ENCODE measurements around the gene NAPSA. TPM values are rescaled to one million over a fixed set of nuclear protein-coding genes. Genes with fewer than 3 reads are reported as not detected.
"Not testable (repeated sequence)": the region's sequence is repeated elsewhere in the genome, so short reads cannot be mapped to it uniquely, and the experiment has no call there.

NAPSA gene
- total and polyA plus RNA-seq, 7 donors = 0.55 to 2.4 (median 0.95) TPM; not detected in 2

GRCh38 chr19:50344661-50345318 is 20.6 kb downstream of the NAPSA start:
- H3K4me3 ChIP-seq = no peak overlapping the region
- WGBS, 2 donors = 59 to 60% methylated on average over 8 of the region's 8 CpGs
- no peak for TF ChIP-seq EP300 (IDR thresholded peaks at IDR 0.05)
- TF ChIP-seq, protein P1, sequence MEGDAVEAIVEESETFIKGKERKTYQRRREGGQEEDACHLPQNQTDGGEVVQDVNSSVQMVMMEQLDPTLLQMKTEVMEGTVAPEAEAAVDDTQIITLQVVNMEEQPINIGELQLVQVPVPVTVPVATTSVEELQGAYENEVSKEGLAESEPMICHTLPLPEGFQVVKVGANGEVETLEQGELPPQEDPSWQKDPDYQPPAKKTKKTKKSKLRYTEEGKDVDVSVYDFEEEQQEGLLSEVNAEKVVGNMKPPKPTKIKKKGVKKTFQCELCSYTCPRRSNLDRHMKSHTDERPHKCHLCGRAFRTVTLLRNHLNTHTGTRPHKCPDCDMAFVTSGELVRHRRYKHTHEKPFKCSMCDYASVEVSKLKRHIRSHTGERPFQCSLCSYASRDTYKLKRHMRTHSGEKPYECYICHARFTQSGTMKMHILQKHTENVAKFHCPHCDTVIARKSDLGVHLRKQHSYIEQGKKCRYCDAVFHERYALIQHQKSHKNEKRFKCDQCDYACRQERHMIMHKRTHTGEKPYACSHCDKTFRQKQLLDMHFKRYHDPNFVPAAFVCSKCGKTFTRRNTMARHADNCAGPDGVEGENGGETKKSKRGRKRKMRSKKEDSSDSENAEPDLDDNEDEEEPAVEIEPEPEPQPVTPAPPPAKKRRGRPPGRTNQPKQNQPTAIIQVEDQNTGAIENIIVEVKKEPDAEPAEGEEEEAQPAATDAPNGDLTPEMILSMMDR (IDR thresholded peaks at IDR 0.05) = no peak
- TF ChIP-seq POLR2A (IDR thresholded peaks at IDR 0.05) = no peak
- TF ChIP-seq POLR2AphosphoS5 (IDR thresholded peaks at IDR 0.05) = no peak
- intact Hi-C loops (cut with DNase I) = no loop called here
- H3K27ac ChIP-seq = no peak overlapping the region
- no peaks in the 10 kb centered on the region for H3K36me3 ChIP-seq
- no peaks in the 10 kb centered on the region for H3K4me1 ChIP-seq
- no peak for DNase-seq
- H3K27me3 ChIP-seq = no peaks in the 10 kb centered on the region
- peaks cover 0 to 5% (median 2%) of the 10 kb centered on the region in 4 donors for H3K9me3 ChIP-seq

- TF ChIP-seq POLR2AphosphoS5 (IDR thresholded peaks at IDR 0.05) = no peak
- TF ChIP-seq POLR2A (IDR thresholded peaks at IDR 0.05) = no peak
- TF ChIP-seq, protein P1 (IDR thresholded peaks at IDR 0.05) = no peak
- TF ChIP-seq EP300 (IDR thresholded peaks at IDR 0.05) = no peak
- Histone ChIP-seq H3K27ac (no peak overlapping the region), H3K4me1 (no peaks in the 10 kb centered on the region), H3K4me3 (no peak overlapping the region), H3K27me3 (no peaks in the 10 kb centered on the region), H3K9me3 (peaks cover 0 to 5% (median 2%) of the 10 kb centered on the region in 4 donors), H3K36me3 (no peaks in the 10 kb centered on the region)
- DNase-seq = no peak
- intact Hi-C loops (cut with DNase I) = no loop called here
- WGBS, 2 donors = 72 to 88% methylated on average over 3 of the region's 3 CpGs
Measured at GRCh38 chr19:50341091-50341564, 24.3 kb downstream of the NAPSA start.

DNA sequence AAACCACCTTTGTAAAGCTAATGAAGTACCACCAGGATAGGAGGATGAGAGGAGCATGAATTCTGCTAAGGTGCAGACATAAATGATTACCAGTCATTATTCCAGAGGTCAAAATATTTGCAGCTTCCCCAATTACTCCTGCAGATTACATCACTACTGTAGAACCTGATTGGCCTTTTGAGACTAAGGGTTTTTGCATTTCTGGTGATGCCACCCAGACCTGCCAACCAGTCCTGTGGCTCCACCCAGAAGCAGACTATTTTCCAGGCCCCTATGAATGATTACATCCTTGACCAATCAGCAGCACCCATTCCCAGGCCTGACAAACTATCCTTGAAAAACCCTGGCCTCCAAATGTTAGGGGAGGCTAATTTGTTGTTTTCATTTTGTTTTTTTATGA is 25.1 kb downstream of the NAPSA start:
- TF ChIP-seq, protein P1 (IDR thresholded peaks at IDR 0.05) = no peak
- no peak for TF ChIP-seq EP300 (IDR thresholded peaks at IDR 0.05)
- no peak for TF ChIP-seq POLR2AphosphoS5 (IDR thresholded peaks at IDR 0.05)
- no peak for TF ChIP-seq POLR2A (IDR thresholded peaks at IDR 0.05)

DNA sequence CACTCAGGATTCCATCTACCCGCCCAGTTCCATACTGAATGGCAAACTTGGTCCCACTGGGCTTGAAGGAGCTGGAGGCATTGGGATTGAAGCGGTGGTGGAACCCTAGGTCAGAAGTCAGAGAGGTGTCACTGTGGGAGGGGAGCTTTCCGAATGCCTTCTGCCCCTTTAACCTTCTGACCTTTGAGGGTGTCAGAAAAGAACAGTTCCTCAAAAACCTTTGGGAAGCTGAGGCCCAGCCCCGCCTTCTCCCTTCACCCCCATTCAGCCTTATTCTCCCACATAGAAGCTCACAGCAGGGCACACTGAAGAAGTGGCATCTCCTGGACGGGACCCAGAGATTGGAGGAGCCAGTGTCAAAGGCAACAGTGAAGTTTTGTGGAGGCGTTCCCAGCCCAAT is 28.4 kb downstream of the NAPSA start:
- Histone ChIP-seq H3K4me1 (peaks cover 0 to 15% (median 14%) of the 10 kb centered on the region in 4 donors), H3K27me3 (peaks cover 14 to 32% (median 31%) of the 10 kb centered on the region in 3 donors)
- H3K4me3 ChIP-seq; DNase-seq; intact Hi-C loops (cut with DNase I); H3K27ac ChIP-seq; H3K36me3 ChIP-seq; H3K9me3 ChIP-seq: not testable (repeated sequence)
- WGBS, 2 donors = 89 to 92% methylated on average over 6 of the region's 6 CpGs

More for the DNA sequence above, 25.1 kb downstream of the NAPSA start:
- Histone ChIP-seq H3K27me3 (no peaks in the 10 kb centered on the region), H3K36me3 (no peaks in the 10 kb centered on the region), H3K4me3 (no peak overlapping the region), H3K27ac (no peak overlapping the region), H3K9me3 (peaks cover 0 to 3% (median under 1%) of the 10 kb centered on the region in 4 donors), H3K4me1 (no peaks in the 10 kb centered on the region)
- intact Hi-C loops (cut with DNase I) = no loop called here
- no peak for DNase-seq

DNA sequence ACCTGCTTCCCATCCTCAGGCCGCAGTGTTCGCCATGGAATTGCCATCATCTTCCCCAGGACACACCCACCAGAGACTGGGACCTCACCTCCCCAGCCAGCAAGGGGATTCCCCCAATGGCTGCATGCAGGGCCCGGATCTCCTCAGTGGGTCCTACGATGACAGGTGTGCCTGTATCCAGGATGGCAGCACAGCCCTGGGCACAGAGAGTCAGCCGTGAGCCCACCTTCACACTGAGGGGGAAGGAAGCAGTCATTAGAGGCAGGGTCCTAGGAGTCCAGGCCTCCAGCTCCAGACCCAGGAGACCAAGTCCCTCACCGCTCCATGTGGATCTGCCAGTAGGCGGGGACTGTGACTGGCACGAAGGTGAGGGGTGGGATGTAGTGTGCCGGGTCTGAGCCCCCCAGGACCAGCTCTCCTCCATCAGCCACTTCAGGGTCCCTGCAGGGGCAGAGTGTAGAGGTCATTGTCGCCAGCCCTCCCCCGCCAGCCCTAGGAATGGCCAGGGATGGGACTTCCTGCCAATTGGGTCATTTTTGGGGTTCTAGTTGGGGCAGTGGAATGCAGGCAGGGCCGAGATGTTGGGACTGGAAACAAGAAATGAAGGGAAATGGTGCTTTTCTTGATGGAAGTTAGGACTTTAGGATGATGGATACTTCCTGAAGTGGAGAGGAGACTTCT is 30.6 kb downstream of the NAPSA start:
- peaks cover 0 to 28% (median 24%) of the 10 kb centered on the region in 4 donors for H3K4me1 ChIP-seq
- no peak overlapping the region for H3K27ac ChIP-seq
- peaks cover 26 to 53% (median 48%) of the 10 kb centered on the region in 3 donors for H3K27me3 ChIP-seq
- no peak overlapping the region for H3K4me3 ChIP-seq
- no peak for DNase-seq
- intact Hi-C loops (cut with DNase I) = no loop called here
- TF ChIP-seq POLR2A (IDR thresholded peaks at IDR 0.05) (no peak), POLR2AphosphoS5 (IDR thresholded peaks at IDR 0.05) (no peak), EP300 (IDR thresholded peaks at IDR 0.05) (no peak)
- TF ChIP-seq, protein P1 (IDR thresholded peaks at IDR 0.05) = no peak
- H3K9me3 ChIP-seq = no peaks in the 10 kb centered on the region
- no peaks in the 10 kb centered on the region for H3K36me3 ChIP-seq
- 92 to 94% methylated on average over 12 of the region's 12 CpGs for whole genome bisulfite sequencing, 2 donors

Data from sigmoid colon (tissue), 7 donors.